ENCODE measurements around the gene NRCAM. TPM values are rescaled to one million over a fixed set of nuclear protein-coding genes. Genes with fewer than 3 reads are reported as not detected.

NRCAM gene
- total RNA-seq, 1 experiment from 2014 or later = 40.3 TPM

GRCh38 chr7:108292541-108292940 lies 163.7 kb downstream of the NRCAM start:
- Histone ChIP-seq H3K36me3 (ENCODE audit: low read depth) (no peaks in the 10 kb centered on the region), H3K79me2 (ENCODE audit: low read depth) (no peaks in the 10 kb centered on the region), H4K20me1 (ENCODE audit: insufficient read depth) (no peaks in the 10 kb centered on the region), H3K9me2 (ENCODE audit: insufficient read depth) (no peaks in the 10 kb centered on the region), H3K9me3 (ENCODE audit: insufficient read depth, low read depth) (no peaks in the 10 kb centered on the region), H2AFZ (no peak overlapping the region), H3K4me2 (no peak overlapping the region), H3K27me3 (ENCODE audit: insufficient read depth, low read depth) (no peaks in the 10 kb centered on the region), H3F3A (ENCODE audit: insufficient read depth, low read depth) (no peaks in the 10 kb centered on the region), H3K27ac (no peak overlapping the region), H3K4me3 (no peak overlapping the region), H3K4me1 (replicated peaks; ENCODE audit: insufficient read depth) (no peaks in the 10 kb centered on the region)
- no peak for DNase-seq
- ChIA-PET POLR2A (ENCODE audit: unreplicated experiment) (no interaction called here), CTCF (interaction anchor here (0.6 kb wide), 1 partner anchor 24 kb away, joined by 5 read pairs; no protein-coding TSS in a partner anchor)
- no TSS peak for BruUV-seq (replicated peaks)
- intact Hi-C loops (cut with micrococcal nuclease; ENCODE audit: unreplicated experiment) = no loop called here
- no peak for TF ChIP-seq CTCF (conservative IDR thresholded peaks at IDR 0.05)
- TF ChIP-seq EZH2 (IDR thresholded peaks at IDR 0.05; ENCODE audit: low read depth) = no peak

- Histone ChIP-seq H3K27me3 (ENCODE audit: insufficient read depth, low read depth) (no peaks in the 10 kb centered on the region), H3K27ac (no peak overlapping the region), H3K9me2 (ENCODE audit: insufficient read depth) (no peaks in the 10 kb centered on the region), H2AFZ (no peak overlapping the region), H3F3A (ENCODE audit: insufficient read depth, low read depth) (no peaks in the 10 kb centered on the region), H3K36me3 (ENCODE audit: low read depth) (no peaks in the 10 kb centered on the region), H3K4me3 (no peak overlapping the region), H3K4me2 (no peak overlapping the region), H4K20me1 (ENCODE audit: insufficient read depth) (no peaks in the 10 kb centered on the region), H3K4me1 (replicated peaks; ENCODE audit: insufficient read depth) (no peaks in the 10 kb centered on the region), H3K9me3 (ENCODE audit: insufficient read depth, low read depth) (no peaks in the 10 kb centered on the region), H3K79me2 (ENCODE audit: low read depth) (no peaks in the 10 kb centered on the region)
- ChIA-PET POLR2A (ENCODE audit: unreplicated experiment) (no interaction called here), CTCF (no interaction called here)
- intact Hi-C loops (cut with micrococcal nuclease; ENCODE audit: unreplicated experiment) = no loop called here
- DNase-seq = no peak
- BruUV-seq (replicated peaks) = no TSS peak
- no peak for TF ChIP-seq CTCF (conservative IDR thresholded peaks at IDR 0.05)
- no peak for TF ChIP-seq EZH2 (IDR thresholded peaks at IDR 0.05; ENCODE audit: low read depth)
Measured at GRCh38 chr7:108291791-108292440, 164.3 kb downstream of the NRCAM start.

GRCh38 chr7:108291152-108291508 lies 165.1 kb downstream of the NRCAM start:
- Histone ChIP-seq H3K9me2 (ENCODE audit: insufficient read depth) (no peaks in the 10 kb centered on the region), H3K4me3 (no peak overlapping the region), H3K79me2 (ENCODE audit: low read depth) (no peaks in the 10 kb centered on the region), H3K27ac (no peak overlapping the region), H4K20me1 (ENCODE audit: insufficient read depth) (no peaks in the 10 kb centered on the region), H2AFZ (no peak overlapping the region), H3K27me3 (ENCODE audit: insufficient read depth, low read depth) (no peaks in the 10 kb centered on the region), H3K4me1 (replicated peaks; ENCODE audit: insufficient read depth) (no peaks in the 10 kb centered on the region), H3K9me3 (ENCODE audit: insufficient read depth, low read depth) (no peaks in the 10 kb centered on the region), H3K36me3 (ENCODE audit: low read depth) (no peaks in the 10 kb centered on the region), H3K4me2 (no peak overlapping the region), H3F3A (ENCODE audit: insufficient read depth, low read depth) (no peaks in the 10 kb centered on the region)
- no TSS peak for BruUV-seq (replicated peaks)
- no peak for DNase-seq
- intact Hi-C loops (cut with micrococcal nuclease; ENCODE audit: unreplicated experiment) = no loop called here
- POLR2A ChIA-PET (ENCODE audit: unreplicated experiment) = no interaction called here
- TF ChIP-seq EZH2 (IDR thresholded peaks at IDR 0.05; ENCODE audit: low read depth) (no peak), CTCF (conservative IDR thresholded peaks at IDR 0.05) (no peak)
- CTCF ChIA-PET = no interaction called here

Data from PC-9 (cell line).